Glutamatergic neuron (in vitro differentiated cells): ENCODE measurements around the gene PRKCA. TPM values are rescaled to one million over a fixed set of nuclear protein-coding genes. Genes with fewer than 3 reads are reported as not detected.
"Not testable (repeated sequence)": the region's sequence is repeated elsewhere in the genome, so short reads cannot be mapped to it uniquely, and the experiment has no call there.

Experiments
- DNase-seq: peaks from one replicate; pipeline ENCODE4 v3.0.0; 2022
- H3K27ac Mint-ChIP-seq: one replicate; pipeline ENCODE4 v1.8.0; 2020; ENCODE audit warnings: mild to moderate bottlenecking, mixed read lengths, inconsistent platforms; ENCODE audit not compliant: unreplicated experiment
- H3K27me3 Mint-ChIP-seq: one replicate; pipeline ENCODE4 v1.8.0; 2020; ENCODE audit warnings: mild to moderate bottlenecking, moderate library complexity, mixed read lengths, inconsistent platforms; ENCODE audit not compliant: unreplicated experiment
- H3K36me3 Mint-ChIP-seq: one replicate; pipeline ENCODE4 v1.8.0; 2020; ENCODE audit warnings: mild to moderate bottlenecking, mixed read lengths, inconsistent platforms; ENCODE audit not compliant: unreplicated experiment
- H3K4me1 Mint-ChIP-seq: one replicate; pipeline ENCODE4 v1.8.0; 2020; ENCODE audit warnings: mild to moderate bottlenecking, low read depth, mixed read lengths, inconsistent platforms; ENCODE audit not compliant: unreplicated experiment
- H3K4me3 Mint-ChIP-seq: one replicate; pipeline ENCODE4 v1.8.0; 2020; ENCODE audit warnings: mild to moderate bottlenecking, mixed read lengths, inconsistent platforms; ENCODE audit not compliant: unreplicated experiment
- H3K9me3 Mint-ChIP-seq: one replicate; pipeline ENCODE4 v1.8.0; 2020; ENCODE audit warnings: mild to moderate bottlenecking, moderate library complexity, mixed read lengths, inconsistent platforms; ENCODE audit not compliant: unreplicated experiment
- total RNA-seq: library from RNA; stranded (reverse); fragmentation: NEBNext Ultra II Directional; extraction: Animal tissue kit (Norgen Biotek cat#: 25700); gene quantifications from one replicate; pipeline ENCODE4 v1.2.1, GENCODE V29; 2021; ENCODE audit not compliant: unreplicated experiment
- TF ChIP-seq, protein P1 (sequence below): fragments of 200-600 bp; sonication (generic); IDR thresholded peaks from one replicate; pipeline ENCODE4 v1.5.0; 2021; ENCODE audit not compliant: partially characterized antibody, unreplicated experiment

Gene PRKCA
- total RNA-seq, 1 donor from 2014 or later, result 2.2 TPM

DNA sequence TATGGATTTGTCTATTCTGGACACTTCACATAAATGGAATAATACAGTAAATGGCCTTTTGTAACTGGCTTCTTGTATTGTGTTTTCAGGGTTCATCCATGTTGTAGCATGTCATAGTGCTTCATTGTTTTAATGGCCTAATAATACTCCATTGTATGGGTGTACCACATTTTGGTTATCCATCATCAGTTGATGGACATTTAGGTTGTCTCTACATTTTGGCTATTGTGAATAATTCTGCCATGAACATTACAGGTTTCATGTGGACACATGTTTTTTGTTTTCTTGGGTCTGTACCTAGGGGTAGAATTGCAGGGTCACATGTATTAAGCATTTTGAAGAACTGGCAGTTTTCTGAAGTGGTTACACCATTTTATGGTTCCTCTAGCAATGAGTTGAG, 309.0 kb downstream of the PRKCA start:
- Mint-ChIP-seq H3K27ac (no peak overlapping the region), H3K9me3 (no peaks in the 10 kb centered on the region), H3K36me3 (no peaks in the 10 kb centered on the region), H3K4me1 (no peaks in the 10 kb centered on the region), H3K4me3 (no peak overlapping the region), H3K27me3 (peaks cover 1% of the 10 kb centered on the region)
- DNase-seq, result no peak
- TF ChIP-seq, protein P1, sequence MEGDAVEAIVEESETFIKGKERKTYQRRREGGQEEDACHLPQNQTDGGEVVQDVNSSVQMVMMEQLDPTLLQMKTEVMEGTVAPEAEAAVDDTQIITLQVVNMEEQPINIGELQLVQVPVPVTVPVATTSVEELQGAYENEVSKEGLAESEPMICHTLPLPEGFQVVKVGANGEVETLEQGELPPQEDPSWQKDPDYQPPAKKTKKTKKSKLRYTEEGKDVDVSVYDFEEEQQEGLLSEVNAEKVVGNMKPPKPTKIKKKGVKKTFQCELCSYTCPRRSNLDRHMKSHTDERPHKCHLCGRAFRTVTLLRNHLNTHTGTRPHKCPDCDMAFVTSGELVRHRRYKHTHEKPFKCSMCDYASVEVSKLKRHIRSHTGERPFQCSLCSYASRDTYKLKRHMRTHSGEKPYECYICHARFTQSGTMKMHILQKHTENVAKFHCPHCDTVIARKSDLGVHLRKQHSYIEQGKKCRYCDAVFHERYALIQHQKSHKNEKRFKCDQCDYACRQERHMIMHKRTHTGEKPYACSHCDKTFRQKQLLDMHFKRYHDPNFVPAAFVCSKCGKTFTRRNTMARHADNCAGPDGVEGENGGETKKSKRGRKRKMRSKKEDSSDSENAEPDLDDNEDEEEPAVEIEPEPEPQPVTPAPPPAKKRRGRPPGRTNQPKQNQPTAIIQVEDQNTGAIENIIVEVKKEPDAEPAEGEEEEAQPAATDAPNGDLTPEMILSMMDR, result no peak

DNA sequence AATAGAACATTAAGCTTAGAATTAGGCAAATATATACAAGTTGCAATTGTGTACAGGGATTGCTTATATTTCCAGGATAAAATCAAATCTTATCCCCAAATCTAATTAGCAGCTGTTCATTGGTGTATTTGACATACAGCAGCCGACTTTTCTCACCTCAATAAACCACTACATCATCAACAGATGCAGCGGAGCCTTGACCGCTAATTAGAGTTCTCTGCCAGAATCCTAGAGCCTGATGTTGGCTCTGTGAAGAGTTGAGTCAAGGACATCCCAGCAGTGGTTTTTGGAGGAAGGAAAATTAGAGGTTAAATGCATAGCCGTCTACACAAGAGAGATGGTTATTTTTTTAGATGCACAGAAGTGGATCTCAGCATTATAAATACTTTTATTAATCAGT, 310.6 kb downstream of the PRKCA start:
- Mint-ChIP-seq H3K27ac (no peak overlapping the region), H3K9me3 (no peaks in the 10 kb centered on the region), H3K36me3 (no peaks in the 10 kb centered on the region), H3K4me3 (no peak overlapping the region), H3K27me3 (peaks cover 1% of the 10 kb centered on the region), H3K4me1 (no peaks in the 10 kb centered on the region)
- TF ChIP-seq, protein P1, result no peak
- no peak for DNase-seq

DNA sequence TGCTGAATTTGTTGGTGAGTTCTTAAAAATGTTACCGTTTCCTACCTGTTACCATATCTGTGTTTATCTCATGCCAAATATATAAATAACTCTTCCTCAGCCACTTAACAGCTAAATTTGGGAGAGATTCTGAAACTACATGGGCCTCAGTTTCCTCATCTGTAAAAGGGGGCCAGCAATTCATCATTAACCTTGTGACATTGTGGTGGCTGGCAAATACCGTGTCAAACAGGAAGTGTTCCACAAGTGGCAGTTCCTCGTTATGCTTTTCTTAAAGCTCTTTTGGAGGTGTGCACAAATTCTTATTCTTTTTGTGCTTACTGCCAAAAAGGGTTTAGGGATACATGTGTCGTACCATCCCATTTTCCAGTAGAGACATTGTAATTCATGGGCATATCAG, 312.1 kb downstream of the PRKCA start:
- Mint-ChIP-seq H3K27me3 (peaks cover 1% of the 10 kb centered on the region), H3K9me3 (no peaks in the 10 kb centered on the region), H3K4me3 (no peak overlapping the region), H3K36me3 (no peaks in the 10 kb centered on the region), H3K27ac (no peak overlapping the region), H3K4me1 (no peaks in the 10 kb centered on the region)
- TF ChIP-seq, protein P1, result no peak
- no peak for DNase-seq

DNA sequence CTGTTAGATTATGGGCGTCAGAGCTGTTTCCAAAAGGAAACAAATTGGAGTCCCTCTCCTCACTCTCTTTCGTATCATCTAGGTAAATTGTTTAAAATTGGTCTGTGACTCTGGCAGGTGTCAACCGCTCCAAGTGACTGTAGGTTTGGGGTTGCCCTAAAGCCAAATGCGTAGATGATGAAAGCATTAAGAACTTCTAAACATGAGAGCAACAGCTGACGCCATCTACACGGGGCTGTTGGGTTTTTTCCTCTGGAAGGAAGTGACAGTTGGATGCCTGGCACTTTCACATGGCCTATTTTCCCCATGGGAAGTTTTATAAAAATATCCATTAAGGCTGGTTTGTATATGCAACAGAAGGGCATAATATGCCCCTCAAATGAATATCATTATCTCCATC, 316.8 kb downstream of the PRKCA start:
- Mint-ChIP-seq H3K27ac (no peak overlapping the region), H3K36me3 (no peaks in the 10 kb centered on the region), H3K4me1 (no peaks in the 10 kb centered on the region), H3K4me3 (no peak overlapping the region), H3K9me3 (no peaks in the 10 kb centered on the region), H3K27me3 (no peaks in the 10 kb centered on the region)
- DNase-seq, result no peak
- TF ChIP-seq, protein P1, result no peak

DNA sequence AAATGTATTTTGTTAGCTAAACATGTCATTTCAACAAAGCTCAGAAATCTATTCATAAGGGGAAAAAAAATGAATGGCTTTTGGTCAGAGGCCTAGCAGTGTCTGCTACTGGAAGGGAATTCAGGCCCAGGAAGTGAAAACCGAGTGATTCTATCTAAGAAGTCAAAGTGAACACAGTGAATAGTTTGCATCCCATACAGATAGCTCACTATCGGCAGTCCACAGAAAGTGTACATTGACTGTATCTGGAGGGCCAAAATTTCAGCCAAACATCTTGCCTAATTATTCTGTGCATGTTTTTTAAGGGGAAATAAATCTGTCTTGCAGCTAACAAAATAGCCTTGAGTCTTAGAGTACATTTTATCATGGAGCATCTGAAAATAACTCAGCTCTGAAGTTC, 318.1 kb downstream of the PRKCA start:
- no peak for DNase-seq
- H3K27me3 Mint-ChIP-seq, result no peaks in the 10 kb centered on the region

DNA sequence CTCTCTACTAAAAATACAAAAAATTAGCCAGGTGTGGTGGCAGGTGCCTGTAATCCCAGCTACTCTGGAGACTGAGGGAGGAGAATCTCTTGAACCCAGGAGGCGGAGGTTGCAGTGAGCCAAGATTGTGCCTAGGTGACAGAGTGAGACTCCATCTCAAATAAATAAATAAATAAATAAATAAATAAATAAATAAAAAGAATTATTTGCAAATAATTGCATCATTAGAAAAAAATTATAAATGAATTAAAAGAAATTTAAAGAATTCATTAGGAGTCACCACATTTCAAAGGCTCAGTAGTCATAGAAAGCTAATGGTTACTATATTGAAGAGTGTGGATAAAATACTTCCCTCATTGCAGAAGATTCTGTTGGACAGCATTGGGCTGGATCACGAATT, 322.2 kb downstream of the PRKCA start:
- not testable (repeated sequence) for H3K36me3 Mint-ChIP-seq, H3K4me1 Mint-ChIP-seq, H3K4me3 Mint-ChIP-seq, H3K9me3 Mint-ChIP-seq, H3K27ac Mint-ChIP-seq, H3K27me3 Mint-ChIP-seq, DNase-seq

More for the DNA sequence above, 318.1 kb downstream of the PRKCA start:
- TF ChIP-seq, protein P1, result no peak
- Mint-ChIP-seq H3K4me1 (no peaks in the 10 kb centered on the region), H3K9me3 (no peaks in the 10 kb centered on the region), H3K36me3 (no peaks in the 10 kb centered on the region), H3K4me3 (no peak overlapping the region), H3K27ac (no peak overlapping the region)
